Left lung (tissue), 10 donors: ENCODE measurements around the gene SAT1. TPM values are rescaled to one million over a fixed set of nuclear protein-coding genes. Genes with fewer than 3 reads are reported as not detected.
A peak's percentile ranks its signal among the peaks of the same experiment; 100 is the strongest.

ENCODE experiments used
- ATAC-seq: fragments of 200-7000 bp; cut with Tn5 transposase; one replicate; pipeline ENCODE4 v1.9.1; 2020; ENCODE audit warnings: moderate library complexity
- DNase-seq, 4 donors: peaks; one replicate each; pipeline ENCODE4 v3.0.0-alpha.2; 2013 to 2020
- H3K27ac ChIP-seq, 2 donors: fragments of 200-600 bp; sonication (generic) in 1 of 2; one replicate each; pipeline versions ENCODE4 v1.5.0 to v1.8.0; 2020 to 2021
- H3K27me3 ChIP-seq, 2 donors: fragments of 200-600 bp; sonication (generic) in 1 of 2; one replicate each; pipeline versions ENCODE4 v1.5.0 to v1.8.0; 2020 to 2021
- H3K36me3 ChIP-seq, 2 donors: fragments of 200-600 bp; sonication (generic) in 1 of 2; one replicate each; pipeline versions ENCODE4 v1.5.0 to v1.8.0; 2020 to 2021
- H3K4me1 ChIP-seq, 2 donors: fragments of 200-600 bp; one replicate each; pipeline ENCODE4 v1.8.0; 2021
- H3K4me3 ChIP-seq, 2 donors: fragments of 200-600 bp; sonication (generic) in 1 of 2; one replicate each; pipeline versions ENCODE4 v1.5.0 to v1.8.0; 2020 to 2021; ENCODE audit warnings: mild to moderate bottlenecking in 1 of 2
- H3K9me3 ChIP-seq, 2 donors: fragments of 200-600 bp; sonication (generic) in 1 of 2; one replicate each; pipeline versions ENCODE4 v1.5.0 to v1.8.0; 2020 to 2021
- intact Hi-C, 2 donors: fragments of 100-400 bp; cut with DNase I; formaldehyde crosslinking; loops; one replicate each; pipeline versions ENCODE4 v1.11.2 to v1.14.2; 2022
- polyA plus RNA-seq, 6 donors: library from polyadenylated mRNA; unstranded; fragments of 120-200 nt; gene quantifications; one replicate each; pipeline ENCODE4 v1.2.1, GENCODE V29; 2013; ENCODE audit not compliant: insufficient read length in 6 of 6
- total RNA-seq, 2 donors: library from RNA; stranded (reverse); fragmentation: NEBNext Ultra II Directional; extraction: Animal tissue kit (Norgen Biotek cat#: 25700); gene quantifications; one replicate each; pipeline ENCODE4 v1.2.1, GENCODE V29; 2021
- TF ChIP-seq, protein P1 (sequence below), 2 donors: fragments of 200-600 bp; sonication (generic) in 1 of 2; IDR thresholded peaks; one replicate each; pipeline versions ENCODE4 v1.5.0 to v1.8.0; 2021; ENCODE audit warnings: antibody characterized with exemption in 2 of 2
- donor health status: DM: no; HTN: yes; CAD: no.
- donor health status: DM: no; HTN: no; CAD: no.

SAT1 gene
- total and polyA plus RNA-seq, 8 donors: 266 to 970 (median 391) TPM

DNA sequence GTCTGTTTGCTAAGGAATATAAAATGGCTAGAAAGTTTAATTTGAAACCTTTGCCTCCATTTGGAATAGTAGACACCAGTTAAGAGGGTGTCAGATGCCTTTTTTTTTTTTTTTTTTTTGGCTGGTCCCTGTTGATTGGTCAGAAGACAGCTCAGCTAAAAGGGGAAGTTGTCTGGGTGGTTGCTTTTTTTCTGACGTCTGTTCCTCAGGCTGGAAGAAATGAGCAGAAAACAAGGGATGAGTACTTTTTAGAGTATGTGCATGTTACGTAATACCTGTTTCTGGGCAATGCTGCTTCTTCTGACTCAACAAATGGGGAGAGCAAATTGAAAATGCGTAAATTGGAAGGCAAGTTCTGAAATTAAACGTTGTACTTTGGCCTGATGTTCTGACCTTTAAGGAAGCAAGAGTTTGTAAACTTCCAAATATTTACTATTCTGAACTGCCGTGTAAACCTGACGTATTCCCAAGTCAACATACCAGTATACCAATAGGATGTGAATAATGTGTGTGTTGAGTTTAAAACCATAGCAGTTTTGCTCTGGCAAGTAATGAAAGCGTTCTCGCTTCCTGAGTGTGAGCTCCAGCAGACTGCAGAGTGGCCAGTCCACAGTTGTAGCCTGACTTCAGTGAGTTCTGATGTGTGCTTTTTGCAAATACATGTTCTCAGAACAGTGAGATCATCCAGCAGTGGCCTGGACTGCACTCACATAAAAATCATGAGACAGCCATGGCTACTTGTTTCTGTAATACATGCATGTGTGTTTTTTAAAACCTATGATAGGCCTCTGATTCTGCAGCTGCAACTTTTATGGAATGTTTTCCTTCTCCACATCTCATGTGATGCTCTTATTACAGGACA, 1.7 kb downstream of the SAT1 start:
- intact Hi-C loops: loop anchor here in 1 of 2 donors (5.0 kb wide), 1 partner anchor 118 kb away; no protein-coding TSS in a partner anchor

DNA sequence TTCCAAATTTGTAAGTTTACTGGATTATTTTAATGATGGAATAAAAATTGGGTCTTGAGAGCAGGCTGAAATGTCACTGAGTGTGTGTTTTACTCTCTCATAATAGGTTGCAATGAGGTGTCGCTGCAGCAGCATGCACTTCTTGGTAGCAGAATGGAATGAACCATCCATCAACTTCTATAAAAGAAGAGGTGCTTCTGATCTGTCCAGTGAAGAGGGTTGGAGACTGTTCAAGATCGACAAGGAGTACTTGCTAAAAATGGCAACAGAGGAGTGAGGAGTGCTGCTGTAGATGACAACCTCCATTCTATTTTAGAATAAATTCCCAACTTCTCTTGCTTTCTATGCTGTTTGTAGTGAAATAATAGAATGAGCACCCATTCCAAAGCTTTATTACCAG, 2.6 kb downstream of the SAT1 start:
- peaks cover 0 to 23% of the 10 kb centered on the region in 2 donors for H3K4me1 ChIP-seq
- H3K27ac ChIP-seq: peak overlapping the region; percentile 93 to 96
- H3K4me3 ChIP-seq: peak overlapping the region in 1 of 2 donors; percentile 59
- H3K27me3 ChIP-seq: no peaks in the 10 kb centered on the region
- ATAC-seq: peak; percentile 3
- peaks cover 0 to 15% of the 10 kb centered on the region in 2 donors for H3K36me3 ChIP-seq
- no peaks in the 10 kb centered on the region for H3K9me3 ChIP-seq
- TF ChIP-seq, protein P1, sequence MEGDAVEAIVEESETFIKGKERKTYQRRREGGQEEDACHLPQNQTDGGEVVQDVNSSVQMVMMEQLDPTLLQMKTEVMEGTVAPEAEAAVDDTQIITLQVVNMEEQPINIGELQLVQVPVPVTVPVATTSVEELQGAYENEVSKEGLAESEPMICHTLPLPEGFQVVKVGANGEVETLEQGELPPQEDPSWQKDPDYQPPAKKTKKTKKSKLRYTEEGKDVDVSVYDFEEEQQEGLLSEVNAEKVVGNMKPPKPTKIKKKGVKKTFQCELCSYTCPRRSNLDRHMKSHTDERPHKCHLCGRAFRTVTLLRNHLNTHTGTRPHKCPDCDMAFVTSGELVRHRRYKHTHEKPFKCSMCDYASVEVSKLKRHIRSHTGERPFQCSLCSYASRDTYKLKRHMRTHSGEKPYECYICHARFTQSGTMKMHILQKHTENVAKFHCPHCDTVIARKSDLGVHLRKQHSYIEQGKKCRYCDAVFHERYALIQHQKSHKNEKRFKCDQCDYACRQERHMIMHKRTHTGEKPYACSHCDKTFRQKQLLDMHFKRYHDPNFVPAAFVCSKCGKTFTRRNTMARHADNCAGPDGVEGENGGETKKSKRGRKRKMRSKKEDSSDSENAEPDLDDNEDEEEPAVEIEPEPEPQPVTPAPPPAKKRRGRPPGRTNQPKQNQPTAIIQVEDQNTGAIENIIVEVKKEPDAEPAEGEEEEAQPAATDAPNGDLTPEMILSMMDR (IDR thresholded peaks at IDR 0.05): no peak
- DNase-seq: no peak
- intact Hi-C loops: no loop called here

More for the DNA sequence above, 1.7 kb downstream of the SAT1 start:
- TF ChIP-seq, protein P1 (IDR thresholded peaks at IDR 0.05): no peak
- Histone ChIP-seq H3K27ac (peak overlapping the region; percentile 93 to 96), H3K27me3 (no peaks in the 10 kb centered on the region), H3K4me3 (peak overlapping the region; percentile 47 to 59), H3K4me1 (peaks cover 0 to 21% of the 10 kb centered on the region in 2 donors), H3K9me3 (no peaks in the 10 kb centered on the region), H3K36me3 (peaks cover 0 to 15% of the 10 kb centered on the region in 2 donors)
- DNase-seq (no peak), ATAC-seq (peak; percentile 6)

GRCh38 chrX:23786268-23786815, 3.4 kb downstream of the SAT1 start:
- DNase-seq: no peak
- intact Hi-C loops: no loop called here
- Histone ChIP-seq H3K4me1 (peaks cover 0 to 23% of the 10 kb centered on the region in 2 donors), H3K36me3 (peaks cover 0 to 15% of the 10 kb centered on the region in 2 donors), H3K9me3 (no peaks in the 10 kb centered on the region), H3K4me3 (peak overlapping the region in 1 of 2 donors; percentile 59), H3K27me3 (no peaks in the 10 kb centered on the region), H3K27ac (peak overlapping the region; percentile 93 to 96)
- TF ChIP-seq, protein P1 (IDR thresholded peaks at IDR 0.05): no peak
- ATAC-seq: no peak

DNA sequence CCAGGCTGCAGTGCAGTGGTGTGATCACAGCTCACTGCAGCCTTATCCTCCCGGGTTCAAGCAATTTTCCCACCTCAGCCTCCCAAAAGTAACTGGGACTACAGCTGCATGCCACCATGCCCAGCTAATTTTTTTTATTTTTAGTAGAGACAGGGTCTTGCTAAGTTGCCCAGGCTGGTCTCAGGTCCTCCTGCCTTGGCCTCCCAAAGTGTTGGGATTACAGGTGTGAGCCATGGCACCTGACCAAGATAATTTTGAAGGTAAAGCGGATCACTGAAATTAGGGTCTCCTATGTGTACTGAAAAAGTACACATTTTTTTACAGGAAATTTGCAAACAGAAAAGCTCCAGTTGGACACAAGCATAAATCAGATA, 4.8 kb downstream of the SAT1 start:
- H3K27me3 ChIP-seq: no peaks in the 10 kb centered on the region
- H3K36me3 ChIP-seq: peaks cover 0 to 15% of the 10 kb centered on the region in 2 donors
- no peak for ATAC-seq
- TF ChIP-seq, protein P1 (IDR thresholded peaks at IDR 0.05): no peak
- intact Hi-C loops: no loop called here
- DNase-seq: no peak
- H3K27ac ChIP-seq: peak overlapping the region in 1 of 2 donors; percentile 37
- no peaks in the 10 kb centered on the region for H3K9me3 ChIP-seq
- H3K4me3 ChIP-seq: no peak overlapping the region
- H3K4me1 ChIP-seq: peaks cover 0 to 19% of the 10 kb centered on the region in 2 donors

DNA sequence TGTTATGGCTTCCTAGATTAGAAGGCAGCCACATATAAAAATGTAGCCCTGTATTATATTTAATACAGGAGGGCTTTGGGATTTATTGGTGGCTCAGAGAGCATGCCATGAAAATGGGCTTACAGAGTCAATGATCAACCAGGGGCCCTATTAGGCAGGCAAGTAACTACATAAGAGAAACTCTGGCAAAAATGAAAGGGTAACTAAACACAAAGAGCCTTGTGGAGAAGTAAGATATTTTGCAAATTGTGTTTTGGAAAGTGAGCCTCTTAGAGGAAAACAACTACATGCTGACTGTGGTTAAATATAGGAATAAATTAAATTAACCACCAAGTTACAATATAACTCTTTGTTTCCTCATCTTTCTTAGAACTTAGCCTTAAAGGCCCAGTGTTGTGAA, 5.5 kb downstream of the SAT1 start:
- TF ChIP-seq, protein P1 (IDR thresholded peaks at IDR 0.05): no peak
- no peak overlapping the region for H3K4me3 ChIP-seq
- H3K27ac ChIP-seq: peak overlapping the region; percentile 19 to 37
- H3K36me3 ChIP-seq: peaks cover 0 to 15% of the 10 kb centered on the region in 2 donors
- intact Hi-C loops: no loop called here
- H3K9me3 ChIP-seq: no peaks in the 10 kb centered on the region
- H3K4me1 ChIP-seq: peaks cover 0 to 19% of the 10 kb centered on the region in 2 donors
- DNase-seq (no peak), ATAC-seq (no peak)
- H3K27me3 ChIP-seq: no peaks in the 10 kb centered on the region
